ENCODE measurements around the gene SHISA6. TPM values are rescaled to one million over a fixed set of nuclear protein-coding genes. Genes with fewer than 3 reads are reported as not detected.

The SHISA6 gene
- total RNA-seq, 4 donors from 2014 or later, result 0.14 to 4.2 (median 0.32) TPM; not detected in 1

- no peak for DNase-seq
- Histone ChIP-seq H3K4me1 (no peaks in the 10 kb centered on the region), H3K27me3 (no peaks in the 10 kb centered on the region), H3K4me3 (no peak overlapping the region), H3K9me3 (no peaks in the 10 kb centered on the region), H3K27ac (no peak overlapping the region), H3K36me3 (no peaks in the 10 kb centered on the region)
- in situ Hi-C loops (cut with MboI; ENCODE audit: low pct_ligation_motif_present in 1 of 4, low pct_unique_long_range_greater_than_20kb in 1 of 4, low sequenced_read_pairs in 3 of 4) (no loop called here), intact Hi-C loops (cut with DNase I; ENCODE audit: low total_unique reads) (no loop called here)
- WGBS, 2 donors (ENCODE audit: low coverage in 1 of 2), result 81 to 100% methylated on average over 5 to 6 of the region's 6 CpGs
- TF ChIP-seq POLR2AphosphoS5 (IDR thresholded peaks at IDR 0.05), result no peak
These were observed 189.7 kb downstream of the SHISA6 start for GRCh38 chr17:11430751-11431150.

DNA sequence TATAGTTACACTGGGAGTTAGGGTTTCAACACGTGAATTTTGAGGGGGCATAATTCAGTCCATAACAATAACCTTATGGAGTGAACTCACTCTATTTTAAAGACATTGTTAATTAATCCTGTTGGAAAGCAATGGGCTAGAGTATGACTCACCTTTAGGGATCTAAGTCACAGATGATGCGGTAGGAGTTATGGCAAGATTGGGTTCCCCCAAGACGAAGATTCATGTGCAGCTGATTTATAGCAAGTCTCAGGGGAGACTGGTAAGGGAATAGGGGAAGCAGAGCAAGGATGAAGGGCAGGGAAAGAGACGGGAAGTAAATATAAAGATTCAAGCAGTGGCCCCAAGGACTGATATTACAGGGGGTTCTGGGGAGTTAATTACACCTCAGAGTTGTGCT is 197.7 kb downstream of the SHISA6 start:
- Histone ChIP-seq H3K27me3 (no peaks in the 10 kb centered on the region), H3K27ac (no peak overlapping the region), H3K9me3 (no peaks in the 10 kb centered on the region), H3K4me3 (no peak overlapping the region), H3K36me3 (no peaks in the 10 kb centered on the region), H3K4me1 (no peaks in the 10 kb centered on the region)
- 76 to 82% methylated on average over 4 of the region's 4 CpGs for WGBS, 2 donors (ENCODE audit: low coverage in 1 of 2)
- in situ Hi-C loops (cut with MboI; ENCODE audit: low pct_ligation_motif_present in 1 of 4, low pct_unique_long_range_greater_than_20kb in 1 of 4, low sequenced_read_pairs in 3 of 4) (no loop called here), intact Hi-C loops (cut with DNase I; ENCODE audit: low total_unique reads) (no loop called here)
- no peak for DNase-seq
- TF ChIP-seq POLR2AphosphoS5 (IDR thresholded peaks at IDR 0.05) (no peak), EP300 (IDR thresholded peaks at IDR 0.05; ENCODE audit: low read depth) (no peak)

GRCh38 chr17:11441004-11441403 is 200.0 kb downstream of the SHISA6 start:
- Histone ChIP-seq H3K4me3 (no peak overlapping the region), H3K36me3 (no peaks in the 10 kb centered on the region), H3K27ac (no peak overlapping the region), H3K9me3 (no peaks in the 10 kb centered on the region), H3K4me1 (no peaks in the 10 kb centered on the region), H3K27me3 (no peaks in the 10 kb centered on the region)
- in situ Hi-C loops (cut with MboI; ENCODE audit: low pct_ligation_motif_present in 1 of 4, low pct_unique_long_range_greater_than_20kb in 1 of 4, low sequenced_read_pairs in 3 of 4) (no loop called here), intact Hi-C loops (cut with DNase I; ENCODE audit: low total_unique reads) (no loop called here)
- TF ChIP-seq, protein P1, sequence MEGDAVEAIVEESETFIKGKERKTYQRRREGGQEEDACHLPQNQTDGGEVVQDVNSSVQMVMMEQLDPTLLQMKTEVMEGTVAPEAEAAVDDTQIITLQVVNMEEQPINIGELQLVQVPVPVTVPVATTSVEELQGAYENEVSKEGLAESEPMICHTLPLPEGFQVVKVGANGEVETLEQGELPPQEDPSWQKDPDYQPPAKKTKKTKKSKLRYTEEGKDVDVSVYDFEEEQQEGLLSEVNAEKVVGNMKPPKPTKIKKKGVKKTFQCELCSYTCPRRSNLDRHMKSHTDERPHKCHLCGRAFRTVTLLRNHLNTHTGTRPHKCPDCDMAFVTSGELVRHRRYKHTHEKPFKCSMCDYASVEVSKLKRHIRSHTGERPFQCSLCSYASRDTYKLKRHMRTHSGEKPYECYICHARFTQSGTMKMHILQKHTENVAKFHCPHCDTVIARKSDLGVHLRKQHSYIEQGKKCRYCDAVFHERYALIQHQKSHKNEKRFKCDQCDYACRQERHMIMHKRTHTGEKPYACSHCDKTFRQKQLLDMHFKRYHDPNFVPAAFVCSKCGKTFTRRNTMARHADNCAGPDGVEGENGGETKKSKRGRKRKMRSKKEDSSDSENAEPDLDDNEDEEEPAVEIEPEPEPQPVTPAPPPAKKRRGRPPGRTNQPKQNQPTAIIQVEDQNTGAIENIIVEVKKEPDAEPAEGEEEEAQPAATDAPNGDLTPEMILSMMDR (IDR thresholded peaks at IDR 0.05), result no peak
- TF ChIP-seq POLR2A (IDR thresholded peaks at IDR 0.05), result no peak
- TF ChIP-seq POLR2AphosphoS5 (IDR thresholded peaks at IDR 0.05), result no peak
- TF ChIP-seq EP300 (IDR thresholded peaks at IDR 0.05; ENCODE audit: low read depth), result no peak
- WGBS, 2 donors (ENCODE audit: low coverage in 1 of 2), result 62 to 67% methylated on average over 1 of the region's 1 CpG
- no peak for DNase-seq

GRCh38 chr17:11446316-11446715 is 205.3 kb downstream of the SHISA6 start:
- H3K4me1 ChIP-seq, result no peaks in the 10 kb centered on the region
- H3K27me3 ChIP-seq, result no peaks in the 10 kb centered on the region
- in situ Hi-C loops (cut with MboI; ENCODE audit: low pct_ligation_motif_present in 1 of 4, low pct_unique_long_range_greater_than_20kb in 1 of 4, low sequenced_read_pairs in 3 of 4), result no loop called here
- no peak for TF ChIP-seq POLR2AphosphoS5 (IDR thresholded peaks at IDR 0.05)
- no peak for TF ChIP-seq POLR2A (IDR thresholded peaks at IDR 0.05)
- DNase-seq, result no peak
- no peaks in the 10 kb centered on the region for H3K36me3 ChIP-seq
- no peak overlapping the region for H3K27ac ChIP-seq
- no peak overlapping the region for H3K4me3 ChIP-seq
- 58 to 75% methylated on average over 4 of the region's 4 CpGs for WGBS, 2 donors (ENCODE audit: low coverage in 1 of 2)
- H3K9me3 ChIP-seq, result no peaks in the 10 kb centered on the region
- intact Hi-C loops (cut with DNase I; ENCODE audit: low total_unique reads), result no loop called here

GRCh38 chr17:11454096-11454495 is 213.1 kb downstream of the SHISA6 start:
- Histone ChIP-seq H3K27ac (no peak overlapping the region), H3K4me3 (no peak overlapping the region), H3K4me1 (no peaks in the 10 kb centered on the region), H3K36me3 (no peaks in the 10 kb centered on the region), H3K9me3 (no peaks in the 10 kb centered on the region), H3K27me3 (no peaks in the 10 kb centered on the region)
- WGBS, 2 donors (ENCODE audit: low coverage in 1 of 2), result 90 to 91% methylated on average over 7 of the region's 7 CpGs
- TF ChIP-seq POLR2AphosphoS5 (IDR thresholded peaks at IDR 0.05) (no peak), POLR2A (IDR thresholded peaks at IDR 0.05) (no peak), EP300 (IDR thresholded peaks at IDR 0.05; ENCODE audit: low read depth) (no peak)
- TF ChIP-seq, protein P1 (IDR thresholded peaks at IDR 0.05), result no peak
- DNase-seq, result no peak
- in situ Hi-C loops (cut with MboI; ENCODE audit: low pct_ligation_motif_present in 1 of 4, low pct_unique_long_range_greater_than_20kb in 1 of 4, low sequenced_read_pairs in 3 of 4) (no loop called here), intact Hi-C loops (cut with DNase I; ENCODE audit: low total_unique reads) (loop anchor here (10.0 kb wide), 1 partner anchor 111 kb away; no protein-coding TSS in a partner anchor)

- no peak overlapping the region for H3K27ac ChIP-seq
- H3K4me3 ChIP-seq, result no peak overlapping the region
- intact Hi-C loops (cut with DNase I; ENCODE audit: low total_unique reads), result loop anchor here (5.0 to 10.0 kb wide), 2 partner anchors 107 to 1429 kb away; no protein-coding TSS in a partner anchor
- H3K9me3 ChIP-seq, result no peaks in the 10 kb centered on the region
- in situ Hi-C loops (cut with MboI; ENCODE audit: low pct_ligation_motif_present in 1 of 4, low pct_unique_long_range_greater_than_20kb in 1 of 4, low sequenced_read_pairs in 3 of 4), result no loop called here
- H3K4me1 ChIP-seq, result no peaks in the 10 kb centered on the region
- WGBS, 2 donors (ENCODE audit: low coverage in 1 of 2), result 95% methylated on average over 4 of the region's 4 CpGs; no CpG with 5 or more reads in 1 of the 2 donors
- no peak for DNase-seq
- TF ChIP-seq EP300 (IDR thresholded peaks at IDR 0.05; ENCODE audit: low read depth) (no peak), POLR2AphosphoS5 (IDR thresholded peaks at IDR 0.05) (no peak), POLR2A (IDR thresholded peaks at IDR 0.05) (no peak)
- TF ChIP-seq, protein P1 (IDR thresholded peaks at IDR 0.05), result no peak
- H3K36me3 ChIP-seq, result no peaks in the 10 kb centered on the region
- H3K27me3 ChIP-seq, result no peaks in the 10 kb centered on the region
These were observed 217.3 kb downstream of the SHISA6 start for GRCh38 chr17:11458279-11458678.

Measured in transverse colon (tissue), 4 donors.